ENCODE results near the gene KMT5C. TPM values are rescaled to one million over a fixed set of nuclear protein-coding genes. Genes with fewer than 3 reads are reported as not detected.
A peak's percentile ranks its signal among the peaks of the same experiment; 100 is the strongest.

The KMT5C gene
- total and polyA plus RNA-seq, 10 of the 15 experiments (the other 5 are each of a cell fraction or from before 2014, with no cell fraction given): 0.20 to 15.8 (median 4.3) TPM; not detected in 1

- H3K4me3 ChIP-seq: no peak overlapping the region
- DNase-seq (ENCODE audit: low read depth, low spot score) (no peak), FAIRE-seq (no peak), ATAC-seq (peak; percentile 66)
- 53% methylated on average over 9 of the region's 9 CpGs for WGBS (ENCODE audit: insufficient coverage, insufficient replicate concordance, low lambda C conversion rate, missing lambda C conversion rate)
- H3K4me2 ChIP-seq (ENCODE audit: control insufficient read depth, insufficient read depth): no peak overlapping the region
- ChIA-PET SMC1A (ENCODE audit: uncharacterized antibody, unreplicated experiment) (no interaction called here), CTCF (no interaction called here), RAD21 (ENCODE audit: unreplicated experiment) (no interaction called here), POLR2A (interaction anchor here (0.5 kb wide), 1 partner anchor 33 kb away, joined by 6 read pairs; no protein-coding TSS in a partner anchor)
- in situ Hi-C loops (cut with MboI): no loop called here
- no peak overlapping the region for H3K27ac ChIP-seq (ENCODE audit: control insufficient read depth, insufficient read depth)
- no peaks in the 10 kb centered on the region for H3K9me3 ChIP-seq (replicated peaks; ENCODE audit: control insufficient read depth, insufficient read depth, low read length)
- H2AFZ ChIP-seq (ENCODE audit: control insufficient read depth, low read depth, low read length): no peak overlapping the region
- H4K20me1 ChIP-seq (ENCODE audit: control insufficient read depth, insufficient read depth): no peaks in the 10 kb centered on the region; the same call in 1 of the 2 replicates
- no peaks in the 10 kb centered on the region for H3K79me2 ChIP-seq (ENCODE audit: control insufficient read depth, insufficient read depth, low read length)
- no TSS peak for BruUV-seq (replicated peaks)
- H3K9ac ChIP-seq (ENCODE audit: control insufficient read depth, insufficient read depth, low read length): no peak overlapping the region
- intact Hi-C loops (cut with micrococcal nuclease; ENCODE audit: unreplicated experiment): no loop called here
- H3K27me3 ChIP-seq (replicated peaks in 1 of 2; ENCODE audit: control insufficient read depth in 2 of 2, insufficient read depth in 2 of 2, low read length in 1 of 2): no peaks in the 10 kb centered on the region
- peaks cover 3% of the 10 kb centered on the region; the same call in 1 of the 2 replicates for H3K4me1 ChIP-seq (ENCODE audit: control insufficient read depth, insufficient read depth, low read length)
- no peaks in the 10 kb centered on the region for H3K36me3 ChIP-seq (ENCODE audit: control insufficient read depth in 2 of 2, insufficient read depth in 2 of 2, low read length in 1 of 2)
- peak; percentile 47; the same call in 1 of the 2 replicates for TF ChIP-seq YY1 (IDR thresholded peaks at IDR 0.05; ENCODE audit: low read depth, low read length)
- TF ChIP-seq TARDBP (IDR thresholded peaks at IDR 0.05; ENCODE audit: borderline replicate concordance): peak; percentile 92
- TF ChIP-seq, protein P1, sequence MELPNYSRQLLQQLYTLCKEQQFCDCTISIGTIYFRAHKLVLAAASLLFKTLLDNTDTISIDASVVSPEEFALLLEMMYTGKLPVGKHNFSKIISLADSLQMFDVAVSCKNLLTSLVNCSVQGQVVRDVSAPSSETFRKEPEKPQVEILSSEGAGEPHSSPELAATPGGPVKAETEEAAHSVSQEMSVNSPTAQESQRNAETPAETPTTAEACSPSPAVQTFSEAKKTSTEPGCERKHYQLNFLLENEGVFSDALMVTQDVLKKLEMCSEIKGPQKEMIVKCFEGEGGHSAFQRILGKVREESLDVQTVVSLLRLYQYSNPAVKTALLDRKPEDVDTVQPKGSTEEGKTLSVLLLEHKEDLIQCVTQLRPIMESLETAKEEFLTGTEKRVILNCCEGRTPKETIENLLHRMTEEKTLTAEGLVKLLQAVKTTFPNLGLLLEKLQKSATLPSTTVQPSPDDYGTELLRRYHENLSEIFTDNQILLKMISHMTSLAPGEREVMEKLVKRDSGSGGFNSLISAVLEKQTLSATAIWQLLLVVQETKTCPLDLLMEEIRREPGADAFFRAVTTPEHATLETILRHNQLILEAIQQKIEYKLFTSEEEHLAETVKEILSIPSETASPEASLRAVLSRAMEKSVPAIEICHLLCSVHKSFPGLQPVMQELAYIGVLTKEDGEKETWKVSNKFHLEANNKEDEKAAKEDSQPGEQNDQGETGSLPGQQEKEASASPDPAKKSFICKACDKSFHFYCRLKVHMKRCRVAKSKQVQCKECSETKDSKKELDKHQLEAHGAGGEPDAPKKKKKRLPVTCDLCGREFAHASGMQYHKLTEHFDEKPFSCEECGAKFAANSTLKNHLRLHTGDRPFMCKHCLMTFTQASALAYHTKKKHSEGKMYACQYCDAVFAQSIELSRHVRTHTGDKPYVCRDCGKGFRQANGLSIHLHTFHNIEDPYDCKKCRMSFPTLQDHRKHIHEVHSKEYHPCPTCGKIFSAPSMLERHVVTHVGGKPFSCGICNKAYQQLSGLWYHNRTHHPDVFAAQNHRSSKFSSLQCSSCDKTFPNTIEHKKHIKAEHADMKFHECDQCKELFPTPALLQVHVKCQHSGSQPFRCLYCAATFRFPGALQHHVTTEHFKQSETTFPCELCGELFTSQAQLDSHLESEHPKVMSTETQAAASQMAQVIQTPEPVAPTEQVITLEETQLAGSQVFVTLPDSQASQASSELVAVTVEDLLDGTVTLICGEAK (IDR thresholded peaks at IDR 0.05; ENCODE audit: borderline replicate concordance): peak; percentile 50; the same call in 1 of the 2 replicates
- peak; percentile 98 for TF ChIP-seq SIX5 (IDR thresholded peaks at IDR 0.05; ENCODE audit: low read depth, low read length, severe bottlenecking)
- no peak for TF ChIP-seq KLF5 (IDR thresholded peaks at IDR 0.05; ENCODE audit: partially characterized antibody)
- no peak for TF ChIP-seq DPF2 (IDR thresholded peaks at IDR 0.05)
- TF ChIP-seq SMARCA5 (IDR thresholded peaks at IDR 0.05): no peak
- TF ChIP-seq STAT3 (IDR thresholded peaks at IDR 0.05; ENCODE audit: low read depth, low read length): no peak
- TF ChIP-seq MLLT1 (IDR thresholded peaks at IDR 0.05): peak; percentile 41; the same call in 1 of the 2 replicates
- TF ChIP-seq GABPA (IDR thresholded peaks at IDR 0.05; ENCODE audit: low read depth): peak; percentile 80
- TF ChIP-seq TCF7 (IDR thresholded peaks at IDR 0.05; ENCODE audit: borderline replicate concordance): no peak
- TF ChIP-seq TAF1 (IDR thresholded peaks at IDR 0.05; ENCODE audit: borderline replicate concordance, low read depth, low read length): no peak
- TF ChIP-seq IKZF1 (conservative IDR thresholded peaks at IDR 0.05): peak; percentile 79
- TF ChIP-seq CREB1 (IDR thresholded peaks at IDR 0.05; ENCODE audit: low read depth): peak; percentile 58; the same call in 1 of the 2 replicates
- peak; percentile 53 for TF ChIP-seq RUNX3 (IDR thresholded peaks at IDR 0.05; ENCODE audit: low read length)
- no peak for TF ChIP-seq CBX3 (IDR thresholded peaks at IDR 0.05; ENCODE audit: borderline replicate concordance, low read depth)
- TF ChIP-seq BACH1 (IDR thresholded peaks at IDR 0.05; ENCODE audit: borderline replicate concordance): no peak
- TF ChIP-seq ZNF384 (IDR thresholded peaks at IDR 0.05; ENCODE audit: borderline replicate concordance, low read depth, low read length): no peak
- peak; percentile 57 for TF ChIP-seq SREBF1 (IDR thresholded peaks at IDR 0.05; ENCODE audit: low read length)
- TF ChIP-seq ATF3 (IDR thresholded peaks at IDR 0.05; ENCODE audit: borderline replicate concordance, extremely low read depth, low read depth, low read length): peak; percentile 48; the same call in 1 of the 2 replicates
- TF ChIP-seq POLR2AphosphoS2 (IDR thresholded peaks at IDR 0.05; ENCODE audit: low read depth, low read length): no peak
- peak; percentile 80; the same call in 1 of the 2 replicates for TF ChIP-seq CREM (IDR thresholded peaks at IDR 0.05; ENCODE audit: low read depth)
- peak; percentile 55 for TF ChIP-seq NR2C1 (IDR thresholded peaks at IDR 0.05)
These were observed 34.2 kb upstream of the KMT5C start for GRCh38 chr19:55305491-55305890.
